GM12878 (cell line): ENCODE measurements around the gene PCGF1. TPM values are rescaled to one million over a fixed set of nuclear protein-coding genes. Genes with fewer than 3 reads are reported as not detected.
A peak's percentile ranks its signal among the peaks of the same experiment; 100 is the strongest.

Experiments
- ATAC-seq: fragments of 200-7000 bp; cut with Tn5 transposase; 3 replicates; pipeline ENCODE4 v1.9.1; 2020; ENCODE audit warnings: mild to moderate bottlenecking, moderate library complexity
- BruUV-seq: library from RNA; stranded (reverse); fragments of 400-500 nt; replicated peaks from 2 replicates; lab custom pipeline; 2021; lab: Mats Ljungman, UMichigan
- CTCF ChIA-PET: fragments of 300-600 bp; sonication (Branson Sonifier 250); formaldehyde crosslinking; extraction: SDS; loops from one replicate; lab custom pipeline; 2021; ENCODE audit warnings: inconsistent platforms; lab: Yijun Ruan, JAX
- POLR2A ChIA-PET: fragments of 350-600 bp; formaldehyde crosslinking; extraction: SDS; loops from one replicate; lab custom pipeline; 2021; ENCODE audit warnings: inconsistent platforms; lab: Charles Lee
- RAD21 ChIA-PET: fragments of 300-600 bp; sonication (Branson Sonifier 250); formaldehyde crosslinking; loops from one replicate; lab custom pipeline; 2023; ENCODE audit warnings: antibody characterized with exemption; ENCODE audit not compliant: unreplicated experiment; lab: Charles Lee
- SMC1A ChIA-PET: fragments of 300-600 bp; sonication (Branson Sonifier 250); formaldehyde crosslinking; loops from one replicate; lab custom pipeline; 2023; ENCODE audit not compliant: unreplicated experiment, uncharacterized antibody; lab: Charles Lee
- DNase-seq: peaks from one replicate; pipeline ENCODE4 v3.0.0-alpha.2; 2011; ENCODE audit warnings: low read depth, low spot score
- FAIRE-seq: peaks from 3 replicates; lab custom pipeline; 2011; peaks lifted over from hg19 to GRCh38; lab: Jason Lieb, UNC
- H2AFZ ChIP-seq: 2 replicates; pipeline ENCODE4 v1.6.0; 2011; ENCODE audit warnings: low read depth, low read length, control low read depth; ENCODE audit not compliant: control insufficient read depth
- H3K27ac ChIP-seq: 2 replicates; pipeline ENCODE4 v1.5.1; 2011; ENCODE audit warnings: control low read depth; ENCODE audit not compliant: control insufficient read depth, insufficient read depth
- H3K27me3 ChIP-seq, 2 experiments: replicated peaks in 1 of 2; 2 replicates each; pipeline versions ENCODE4 v1.6.0 to v1.6.1; 2011; ENCODE audit warnings: low read length in 1 of 2; ENCODE audit not compliant: control insufficient read depth in 2 of 2, insufficient read depth in 2 of 2
- H3K36me3 ChIP-seq, 2 experiments: 2 replicates each; pipeline ENCODE4 v1.5.1; 2011; ENCODE audit warnings: low read length in 1 of 2; ENCODE audit not compliant: control insufficient read depth in 2 of 2, insufficient read depth in 2 of 2
- H3K4me1 ChIP-seq: 2 replicates; pipeline ENCODE4 v1.6.1; 2011; ENCODE audit warnings: mild to moderate bottlenecking, low read length, moderate library complexity, mixed read lengths; ENCODE audit not compliant: control insufficient read depth, insufficient read depth
- H3K4me2 ChIP-seq: 2 replicates; pipeline ENCODE4 v1.6.0; 2011; ENCODE audit warnings: control low read depth; ENCODE audit not compliant: control insufficient read depth, insufficient read depth
- H3K4me3 ChIP-seq: fragments of 200-600 bp; sonication (generic); 2 replicates; pipeline ENCODE4 v1.5.1; 2016
- H3K79me2 ChIP-seq: 2 replicates; pipeline ENCODE4 v1.6.0; 2011; ENCODE audit warnings: low read length; ENCODE audit not compliant: control insufficient read depth, insufficient read depth
- H3K9ac ChIP-seq: 2 replicates; pipeline ENCODE4 v1.8.0; 2011; ENCODE audit warnings: low read length, control low read depth, mixed read lengths; ENCODE audit not compliant: control insufficient read depth, insufficient read depth
- H3K9me3 ChIP-seq: replicated peaks from 3 replicates; pipeline ENCODE4 v1.5.1; 2011; ENCODE audit warnings: mild to moderate bottlenecking, low read length; ENCODE audit not compliant: control insufficient read depth, insufficient read depth
- H4K20me1 ChIP-seq: 2 replicates; pipeline ENCODE4 v1.6.0; 2011; ENCODE audit not compliant: control insufficient read depth, insufficient read depth
- BRCA1 ChIP-seq: IDR thresholded peaks from 2 replicates; pipeline ENCODE4 v1.6.1; 2011; ENCODE audit warnings: low read depth, low read length, improper control_type of control experiment
- CBX3 ChIP-seq: fragments of 200-600 bp; sonication (generic); IDR thresholded peaks from 2 replicates; pipeline ENCODE4 v1.6.1; 2016; ENCODE audit warnings: low read depth, borderline replicate concordance
- CBX5 ChIP-seq: sonication (generic); IDR thresholded peaks from 2 replicates; pipeline ENCODE4 v1.6.1; 2016; ENCODE audit warnings: low read depth, moderate library complexity, mild to moderate bottlenecking, inconsistent platforms
- HDGF ChIP-seq: fragments of 450-650 bp; IDR thresholded peaks from 2 replicates; pipeline ENCODE4 v1.6.1; 2016; ENCODE audit warnings: antibody characterized with exemption
- MEF2B ChIP-seq: fragments of 450-650 bp; IDR thresholded peaks from 2 replicates; pipeline ENCODE4 v1.6.1; 2018; ENCODE audit warnings: mild to moderate bottlenecking, moderate library complexity; ENCODE audit not compliant: partially characterized antibody, poor library complexity, severe bottlenecking
- RB1 ChIP-seq: fragments of 450-650 bp; formaldehyde crosslinking; IDR thresholded peaks from 2 replicates; pipeline ENCODE4 v1.6.1; 2017; ENCODE audit warnings: mild to moderate bottlenecking, borderline replicate concordance
- SMARCA5 ChIP-seq: fragments of 450-650 bp; IDR thresholded peaks from 2 replicates; pipeline ENCODE4 v1.6.1; 2017; ENCODE audit warnings: mild to moderate bottlenecking
- SPI1 ChIP-seq: IDR thresholded peaks from 2 replicates; pipeline ENCODE4 v1.6.1; 2011; ENCODE audit warnings: low read depth, mild to moderate bottlenecking, low read length, moderate library complexity, borderline replicate concordance; ENCODE audit not compliant: insufficient read depth
- ZNF207 ChIP-seq: fragments of 450-650 bp; IDR thresholded peaks from 2 replicates; pipeline ENCODE4 v1.6.1; 2014; ENCODE audit warnings: antibody characterized with exemption, mild to moderate bottlenecking, borderline replicate concordance
- WGBS: methylation state at CpG from one replicate; pipeline ENCODE4 v1.1.6; 2016; ENCODE audit warnings: low lambda C conversion rate; ENCODE audit not compliant: insufficient replicate concordance, insufficient coverage; ENCODE audit errors: missing lambda C conversion rate; 5-methylcytosine and 5-hydroxymethylcytosine counted together
- in situ Hi-C: fragments of 300-500 bp; cut with MboI; formaldehyde crosslinking; loops from 9 replicates; pipeline ENCODE4 v1.14.3; 2018; ENCODE audit warnings: mixed read lengths
- intact Hi-C: fragments of 100-400 bp; cut with micrococcal nuclease; formaldehyde crosslinking; loops from one replicate; pipeline ENCODE4 v1.14.2; 2022; ENCODE audit not compliant: unreplicated experiment
- polyA plus RNA-seq, 11 experiments: library from polyadenylated mRNA; depleted of rRNA in 4 of 11; unstranded in 6 of 11; stranded (reverse) in 5 of 11; fragments of >200 nt; fragmentation: Nextera tagmentation in 4 of 11; fragmentation: Illumina TruSeq in 1 of 11; extraction: Ambion mirVana in 4 of 11; extraction: Trizol in 1 of 11; gene quantifications; 1 replicate in 1 of 11; 2 replicates in 10 of 11; pipeline versions ENCODE4 v1.2.1 to v1.2.3, GENCODE V29; 2011 to 2016; ENCODE audit warnings: inconsistent platforms in 2 of 11, missing spikeins in 2 of 11, low read depth in 1 of 11
- total RNA-seq, 4 experiments: library from RNA; depleted of rRNA in 3 of 4; stranded (reverse); fragments of >200 nt in 3 of 4; fragmentation: Illumina TruSeq in 1 of 4; extraction: Trizol in 1 of 4; gene quantifications; 2 replicates each; pipeline versions ENCODE4 v1.2.1 to v1.2.3, GENCODE V29; 2013 to 2021

The PCGF1 gene
- total and polyA plus RNA-seq, 10 of the 15 experiments (the other 5 are each of a cell fraction or from before 2014, with no cell fraction given) = 23.1 to 50.8 (median 27.4) TPM

GRCh38 chr2:74556159-74556558, 48.7 kb upstream of the PCGF1 start:
- H3K27me3 ChIP-seq = no peaks in the 10 kb centered on the region
- DNase-seq (no peak), ATAC-seq (no peak), FAIRE-seq (no peak)
- H3K36me3 ChIP-seq = peaks cover 1 to 11% of the 10 kb centered on the region in 2 experiments; a peak in 2 of 4 replicates
- RAD21 ChIA-PET = interaction anchor here (1.4 kb wide), 1 partner anchor 116 kb away, joined by 3 read pairs; no protein-coding TSS in a partner anchor
- peak overlapping the region; percentile 95 for H3K4me3 ChIP-seq
- in situ Hi-C loops (no loop called here), intact Hi-C loops (no loop called here)
- peak overlapping the region; percentile 91 for H3K4me2 ChIP-seq
- CTCF ChIA-PET = interaction anchor here (1.8 to 8.5 kb wide), 3 partner anchors 11 to 30 kb away, joined by 3 to 115 read pairs (median 18); no protein-coding TSS in a partner anchor
- POLR2A ChIA-PET = interaction anchor here (17.8 kb wide), 1 partner anchor 20 kb away, joined by 441 read pairs; no protein-coding TSS in a partner anchor
- H3K9me3 ChIP-seq = no peaks in the 10 kb centered on the region; the same call in 2 of the 3 replicates
- no peaks in the 10 kb centered on the region for H4K20me1 ChIP-seq
- peak overlapping the region; percentile 96; the same call in 1 of the 2 replicates for H3K9ac ChIP-seq
- no TSS peak for BruUV-seq
- H3K79me2 ChIP-seq = peaks cover 56% of the 10 kb centered on the region
- SMC1A ChIA-PET = interaction anchor here (0.9 to 4.8 kb wide), 6 partner anchors 10 to 31 kb away, joined by 3 to 42 read pairs (median 5); partner anchors contain the start of genes AUP1 and HTRA2
- TF ChIP-seq SPI1 (no peak), BRCA1 (no peak), CBX5 (no peak), RB1 (no peak), CBX3 (no peak), SMARCA5 (no peak), HDGF (no peak), ZNF207 (no peak), MEF2B (no peak)
- no peak overlapping the region for H2AFZ ChIP-seq
- peaks cover 22% of the 10 kb centered on the region for H3K4me1 ChIP-seq
- WGBS = 91% methylated on average over 14 of the region's 14 CpGs
- H3K27ac ChIP-seq = peak overlapping the region; percentile 93; the same call in 1 of the 2 replicates
